ENCODE results near the gene IL36RN.

The IL36RN gene

GRCh38 chr2:113058998-113059960 lies at the start of gene IL36RN:
Gene IL36RN (plus strand): TSS chr2:113059198. CDS start chr2:113059439, 241 bp downstream.
- no peak for DNase-seq (ENCODE audit: low read depth)

DNA sequence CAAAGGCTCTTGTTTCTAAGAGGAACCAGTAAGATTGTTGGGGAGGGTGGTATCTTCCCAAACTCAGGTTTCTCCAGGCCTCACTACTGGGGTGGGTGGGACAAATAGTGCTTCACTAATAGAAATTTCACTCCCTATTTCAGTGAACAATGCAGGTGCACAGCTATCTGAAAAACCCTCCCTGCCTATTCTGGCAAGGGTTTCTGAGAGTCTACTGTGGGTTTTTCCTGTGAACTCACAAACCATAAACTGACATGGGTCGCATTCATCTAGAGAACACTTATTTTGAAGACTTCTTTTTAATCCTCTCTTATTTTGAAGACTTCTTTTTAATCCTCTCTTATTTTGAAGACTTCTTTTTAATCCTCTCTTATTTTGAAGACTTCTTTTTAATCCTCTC lies 49.4 kb upstream of the IL36RN start:
- no peak for DNase-seq (ENCODE audit: low read depth)

- DNase-seq (ENCODE audit: low read depth): peak; percentile 55
Measured at GRCh38 chr2:113010088-113010487, 48.9 kb upstream of the IL36RN start.

- DNase-seq (ENCODE audit: low read depth): no peak
Measured at GRCh38 chr2:113011108-113011507, 47.9 kb upstream of the IL36RN start.

DNA sequence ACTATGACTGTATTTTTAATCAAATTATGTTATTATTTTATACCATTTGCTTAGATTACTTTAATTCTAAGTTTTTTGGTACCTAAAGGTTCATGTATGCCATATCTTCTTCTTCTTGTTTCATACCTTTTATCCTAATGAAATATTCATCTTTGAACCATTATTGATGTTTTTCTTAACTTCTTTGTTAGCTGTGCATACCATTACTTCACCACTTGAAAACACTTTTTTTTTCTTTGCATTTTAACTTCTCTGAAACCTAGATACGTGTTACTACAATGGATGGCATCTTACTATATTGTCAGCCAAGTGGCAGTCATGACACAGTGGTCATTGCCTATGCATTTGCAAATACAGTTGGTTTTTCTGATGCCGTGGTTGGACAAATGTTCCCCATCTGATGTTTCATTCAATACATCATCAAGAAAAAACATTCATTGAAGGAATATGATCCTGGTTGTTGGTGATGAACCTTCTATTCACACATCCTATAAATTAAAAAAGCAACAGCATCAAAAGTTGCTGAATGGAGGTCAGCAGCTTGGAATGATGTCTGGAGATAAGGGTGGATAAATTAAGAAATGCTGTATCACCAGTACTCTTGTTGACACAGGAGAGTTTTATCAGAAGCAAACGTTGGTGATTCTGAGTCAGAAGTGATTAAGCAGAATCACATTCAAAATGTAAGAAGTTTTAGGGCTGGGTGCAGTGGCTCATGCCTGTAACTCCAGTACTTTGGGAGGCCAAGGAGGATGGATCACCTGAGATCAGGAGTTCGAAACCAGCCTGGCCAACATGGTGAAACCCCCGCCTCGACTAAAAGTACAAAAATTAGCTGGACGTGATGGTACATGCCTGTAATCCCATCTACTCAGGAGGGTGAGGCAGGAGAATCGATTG lies 46.3 kb upstream of the IL36RN start:
- peak; percentile 33 for DNase-seq (ENCODE audit: low read depth)

GRCh38 chr2:113013336-113013661 lies 45.7 kb upstream of the IL36RN start:
- no peak for DNase-seq (ENCODE audit: low read depth)

DNA sequence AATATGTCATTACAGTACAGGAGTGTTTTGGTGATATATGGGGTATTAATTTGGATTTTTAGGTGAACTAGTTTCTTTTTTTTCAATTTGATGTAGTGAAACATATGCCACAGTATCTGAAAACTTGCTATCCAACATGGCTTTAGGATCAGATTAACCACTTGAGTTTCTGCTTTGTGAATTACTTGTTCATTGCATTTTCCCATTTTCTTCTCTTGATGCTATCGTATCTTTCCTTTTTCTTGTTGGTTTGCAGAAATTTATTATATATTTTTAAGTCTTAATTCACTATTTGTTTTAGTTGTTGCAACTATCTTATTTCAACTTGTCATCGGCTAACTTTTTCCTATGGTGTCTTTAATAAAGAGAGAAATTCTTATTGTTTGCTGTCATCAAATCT lies 44.9 kb upstream of the IL36RN start:
- DNase-seq (ENCODE audit: low read depth): no peak

- DNase-seq (ENCODE audit: low read depth): no peak
Measured at GRCh38 chr2:113015042-113015441, 44.0 kb upstream of the IL36RN start.

GRCh38 chr2:113015655-113016054 lies 43.3 kb upstream of the IL36RN start:
- no peak for DNase-seq (ENCODE audit: low read depth)

GRCh38 chr2:113018509-113018908 lies 40.5 kb upstream of the IL36RN start:
- no peak for DNase-seq (ENCODE audit: low read depth)

- DNase-seq (ENCODE audit: low read depth): no peak
Measured at GRCh38 chr2:113021312-113021711, 37.7 kb upstream of the IL36RN start.

DNA sequence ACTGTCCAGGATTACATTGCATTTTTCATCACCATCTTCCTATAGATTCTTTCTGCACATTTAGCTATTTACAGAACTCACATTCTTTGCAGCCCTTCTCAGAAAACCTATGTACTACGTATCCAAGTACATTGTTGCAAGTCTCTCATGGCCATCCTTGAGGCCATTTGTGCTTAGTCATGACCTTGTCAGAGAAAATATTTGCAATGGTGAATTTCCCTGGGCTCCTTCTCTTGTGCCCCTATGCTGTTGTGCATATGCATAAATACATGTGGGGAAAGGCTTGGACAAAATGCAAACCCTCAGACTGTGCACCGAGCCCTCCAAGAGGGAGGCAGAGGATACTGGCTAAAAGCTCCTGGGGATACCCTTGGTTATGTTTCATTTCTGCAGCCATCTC lies 34.2 kb upstream of the IL36RN start:
- DNase-seq (ENCODE audit: low read depth): no peak

- DNase-seq (ENCODE audit: low read depth): no peak
Measured at GRCh38 chr2:113025737-113026136, 33.3 kb upstream of the IL36RN start.

- no peak for DNase-seq (ENCODE audit: low read depth)
Measured at GRCh38 chr2:113027691-113028090, 31.3 kb upstream of the IL36RN start.

DNA sequence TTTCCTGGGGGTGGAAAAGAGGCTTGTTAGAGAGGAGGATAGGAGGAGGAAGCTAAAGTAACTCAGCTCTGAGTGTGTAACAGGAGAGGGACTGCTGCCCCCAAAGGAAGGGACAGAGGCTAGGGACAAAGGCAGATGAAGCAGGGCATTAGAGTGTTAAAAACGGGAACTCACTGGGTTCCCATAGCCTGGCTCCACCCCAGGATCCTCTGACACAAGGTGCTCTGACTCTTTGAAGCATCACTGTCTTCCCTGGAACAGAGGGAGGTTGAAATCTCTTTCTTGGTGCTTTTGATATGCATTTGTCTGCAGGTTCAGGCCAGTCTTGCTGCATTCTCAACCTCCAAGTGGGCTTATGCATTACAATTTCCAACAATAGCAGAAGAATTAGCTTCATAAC lies 30.9 kb upstream of the IL36RN start:
- no peak for DNase-seq (ENCODE audit: low read depth)

DNA sequence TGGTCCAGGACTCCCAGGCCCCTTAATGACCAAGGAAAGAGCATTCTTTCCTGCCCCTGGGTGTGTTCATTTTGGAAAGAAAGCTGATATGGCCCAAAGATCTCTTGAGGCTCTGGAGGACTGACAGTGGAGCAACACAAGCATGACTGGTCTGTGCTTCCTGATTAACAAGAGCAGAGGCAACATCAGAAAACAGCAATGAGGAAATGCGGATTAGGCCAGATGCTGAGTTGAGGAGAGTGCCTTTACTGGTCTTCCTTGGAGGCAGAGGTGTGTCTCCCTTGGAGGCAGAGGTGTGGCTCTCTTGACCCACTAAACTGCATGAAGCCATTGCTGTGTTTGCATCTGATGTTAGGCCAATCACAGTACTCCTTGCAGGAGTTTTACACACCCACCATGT lies 26.3 kb upstream of the IL36RN start:
- no peak for DNase-seq (ENCODE audit: low read depth)

- no peak for DNase-seq (ENCODE audit: low read depth)
Measured at GRCh38 chr2:113034016-113034415, 25.0 kb upstream of the IL36RN start.

DNA sequence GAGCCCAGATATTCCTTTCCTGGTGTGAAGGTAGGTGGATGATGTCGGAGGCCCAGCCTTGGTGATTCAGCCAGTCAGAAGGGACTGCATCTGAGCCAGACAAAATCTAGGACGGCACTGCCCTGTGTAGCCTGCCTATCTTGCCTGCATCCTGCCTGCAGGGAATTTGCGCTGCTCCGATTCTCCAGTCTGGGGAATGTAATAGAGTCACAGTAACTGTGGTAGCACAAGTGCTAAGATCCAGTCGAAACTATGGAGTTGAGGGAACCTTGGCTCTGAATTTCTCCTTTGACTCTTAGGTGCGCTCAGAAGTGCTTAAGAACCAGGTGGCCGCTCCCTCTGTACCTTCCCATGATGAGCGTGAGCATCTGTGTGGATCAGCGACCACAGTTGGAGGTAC lies 22.2 kb upstream of the IL36RN start:
- DNase-seq (ENCODE audit: low read depth): no peak

DNA sequence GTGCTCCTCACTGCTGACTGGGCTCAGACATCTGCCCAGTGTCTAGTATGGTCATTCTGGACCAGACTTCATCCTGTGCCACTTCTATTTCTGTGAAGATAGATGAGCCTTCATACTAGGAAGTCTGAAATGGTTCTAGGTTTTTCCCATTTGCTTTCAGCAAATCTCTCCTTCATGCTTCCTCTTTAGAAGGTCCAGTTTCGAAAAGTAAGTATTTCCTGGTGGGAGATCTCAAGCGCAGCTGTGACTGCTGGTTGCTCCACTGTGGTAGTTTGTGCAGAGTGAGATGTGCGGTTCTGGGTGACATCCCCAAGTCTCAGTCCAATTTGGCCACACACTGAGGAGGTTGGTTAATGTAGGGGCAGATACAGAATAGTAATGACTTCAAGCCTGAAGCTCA lies 20.7 kb upstream of the IL36RN start:
- no peak for DNase-seq (ENCODE audit: low read depth)

GRCh38 chr2:113039158-113039557 lies 19.8 kb upstream of the IL36RN start:
- no peak for DNase-seq (ENCODE audit: low read depth)

GRCh38 chr2:113039719-113040118 lies 19.3 kb upstream of the IL36RN start:
- no peak for DNase-seq (ENCODE audit: low read depth)

DNA sequence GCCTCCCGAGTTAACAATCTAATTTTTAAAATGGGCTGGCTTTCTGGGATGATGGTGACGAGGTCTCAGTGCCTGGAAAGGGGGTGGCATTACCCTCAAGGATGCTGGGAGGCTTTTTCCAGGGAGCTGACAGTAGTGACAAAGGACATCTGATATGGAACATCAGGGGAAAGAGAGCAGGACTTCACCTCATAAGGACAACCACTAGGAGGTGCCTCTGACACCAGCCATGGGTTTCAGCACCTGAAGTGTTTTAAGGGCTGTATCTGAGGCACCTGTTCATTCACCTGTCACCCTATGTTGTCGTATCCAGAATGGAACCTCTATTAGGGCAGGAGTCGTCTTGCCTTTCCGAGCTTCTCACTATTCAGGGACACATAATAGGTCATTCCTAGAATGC lies 17.1 kb upstream of the IL36RN start:
- DNase-seq (ENCODE audit: low read depth): no peak

DNA sequence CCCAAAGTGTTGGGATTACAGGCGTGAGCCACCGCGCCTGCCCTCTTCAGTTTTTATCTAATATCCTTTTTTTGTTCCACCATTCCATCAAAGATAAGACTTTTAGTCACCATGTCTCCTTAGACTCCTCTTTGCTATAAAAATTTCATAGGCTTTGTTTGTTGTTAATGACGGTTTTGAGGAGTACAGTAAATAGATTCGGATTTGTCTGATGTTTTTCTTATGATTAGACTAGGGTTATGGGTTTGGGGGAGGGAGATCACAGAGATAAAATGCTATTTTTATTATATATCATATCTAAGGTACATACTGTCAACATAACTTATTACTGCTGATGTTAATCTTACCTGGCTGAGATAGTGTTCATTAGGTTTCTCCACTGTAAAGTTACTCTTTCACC lies 12.5 kb upstream of the IL36RN start:
- DNase-seq (ENCODE audit: low read depth): no peak
